H1 (cell line): Measurements from ENCODE around the gene OGT. TPM values are rescaled to one million over a fixed set of nuclear protein-coding genes. Genes with fewer than 3 reads are reported as not detected.

Source experiments
- SIN3A ChIP-seq, 2 experiments: IDR thresholded peaks in 1 of 2; conservative IDR thresholded peaks in 1 of 2; 2 replicates each; pipeline ENCODE4 v1.6.1; 2011 to 2012; ENCODE audit warnings: low read length in 2 of 2, improper control_type of control experiment in 1 of 2, low read depth in 1 of 2, mild to moderate bottlenecking in 1 of 2
- SUZ12 ChIP-seq: fragments of 200-600 bp; sonication (generic); IDR thresholded peaks from 2 replicates; pipeline ENCODE4 v1.6.1; 2012; ENCODE audit warnings: mild to moderate bottlenecking, inconsistent platforms, low read length, moderate library complexity, mixed read lengths
- TBP ChIP-seq: IDR thresholded peaks from 2 replicates; pipeline ENCODE4 v1.6.1; 2011; ENCODE audit warnings: low read depth, low read length, improper control_type of control experiment
- TCF12 ChIP-seq: IDR thresholded peaks from 2 replicates; pipeline ENCODE4 v1.6.1; 2011; ENCODE audit warnings: low read depth, mild to moderate bottlenecking, low read length
- polyA plus RNA-seq, 7 experiments: library from polyadenylated mRNA; depleted of rRNA in 3 of 7; stranded (reverse) in 5 of 7; unstranded in 2 of 7; fragments of >200 nt in 5 of 7; fragments of 200-250 nt in 2 of 7; gene quantifications; 1 replicate in 5 of 7; 2 replicates in 1 of 7; 4 replicates in 1 of 7; pipeline versions ENCODE4 v1.2.1 to v1.2.3, GENCODE V29; 2011 to 2013; ENCODE audit warnings: missing spikeins in 2 of 7, mixed read lengths in 2 of 7
- total RNA-seq: library from RNA; stranded (reverse); fragmentation: NEBNext Ultra II Directional; extraction: Animal tissue kit (Norgen Biotek cat#: 25700); gene quantifications from 2 replicates; pipeline ENCODE4 v1.2.1, GENCODE V29; 2021

Gene OGT
- total and polyA plus RNA-seq, 2 of the 8 experiments (the other 6 are each of a cell fraction or from before 2014, with no cell fraction given) = 130 to 169 TPM

DNA sequence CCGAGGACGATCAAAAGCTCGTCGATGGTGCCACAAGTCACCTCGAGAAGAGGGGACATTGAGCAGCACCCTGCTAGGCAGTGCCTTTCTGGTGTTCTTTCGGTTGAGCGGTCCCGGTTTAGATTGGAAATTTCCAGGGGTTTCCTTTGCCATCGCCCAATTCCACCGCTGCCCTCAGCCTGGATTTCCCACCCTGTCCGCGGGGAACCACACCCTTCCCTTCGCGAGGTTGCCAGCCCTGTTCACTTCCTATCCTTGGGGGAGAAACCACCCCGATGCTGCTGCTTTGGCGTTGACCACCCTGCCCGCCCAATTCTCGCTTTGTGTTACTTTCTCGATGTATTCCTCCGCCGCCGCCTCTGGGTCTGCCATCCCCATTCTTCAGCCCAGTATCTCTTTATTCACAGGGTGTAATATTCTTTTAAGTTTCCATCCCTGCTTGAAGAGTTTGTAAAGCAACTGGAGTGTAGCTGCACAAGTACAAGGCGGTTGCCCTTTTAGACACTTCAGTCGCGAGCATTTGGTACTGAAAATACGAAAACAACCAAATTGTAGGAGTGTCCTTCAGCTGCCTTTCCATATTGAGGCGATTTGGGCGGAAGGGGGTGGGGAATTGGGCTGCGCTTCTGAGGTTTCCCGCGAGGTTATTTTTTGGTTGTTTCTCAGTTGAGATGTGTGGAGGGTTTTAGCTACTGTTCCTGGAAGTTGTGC lies 1.1 kb downstream of the OGT start (continued):
- no peak for TF ChIP-seq SUZ12
- TF ChIP-seq SIN3A (conservative IDR thresholded peaks at IDR 0.05 in 1 of 2, IDR thresholded peaks at IDR 0.05 in 1 of 2; ENCODE audit: low read depth in 1 of 2, low read length in 2 of 2) = no peak; a peak in 1 of 4 replicates
- no peak for TF ChIP-seq TCF12
- 0 out of 2 replicates have a peak, but pooled peaks have one; percentile 4 for TF ChIP-seq TBP
